HG02852 (cell line): ENCODE measurements around the gene SH3D21.

Source experiments
- ATAC-seq: cut with Tn5 transposase; IDR thresholded peaks from one replicate; pipeline ENCODE4 v1.9.1; 2021; ENCODE audit warnings: mild to moderate bottlenecking, moderate library complexity; ENCODE audit not compliant: unreplicated experiment

The SH3D21 gene

GRCh38 chr1:36355811-36356210 is 49.6 kb downstream of the SH3D21 start:
- no peak for ATAC-seq

- no peak for ATAC-seq
Measured at GRCh38 chr1:36358514-36359084, 52.4 kb downstream of the SH3D21 start.

- no peak for ATAC-seq
Measured at GRCh38 chr1:36359383-36359782, 53.2 kb downstream of the SH3D21 start.

- ATAC-seq = no peak
Measured at GRCh38 chr1:36359911-36360550, 53.9 kb downstream of the SH3D21 start.

- ATAC-seq = no peak
Measured at GRCh38 chr1:36365381-36365780, 59.2 kb downstream of the SH3D21 start.

- ATAC-seq = no peak
Measured at GRCh38 chr1:36366091-36366661, 60.0 kb downstream of the SH3D21 start.

- no peak for ATAC-seq
Measured at GRCh38 chr1:36367066-36367465, 60.9 kb downstream of the SH3D21 start.

GRCh38 chr1:36367798-36368197 is 61.6 kb downstream of the SH3D21 start:
- ATAC-seq = no peak

GRCh38 chr1:36369061-36369861 is 63.1 kb downstream of the SH3D21 start:
- ATAC-seq = no peak
